NCI-H1436 treated with DMSO at 0.1 percent for 48 hours (cell line): ENCODE measurements around the gene THY1.
"Not testable (repeated sequence)": the region's sequence is repeated elsewhere in the genome, so short reads cannot be mapped to it uniquely, and the experiment has no call there.

Experiments
- DNase-seq: peaks from one replicate; lab custom pipeline; 2025; lab: John Stamatoyannopoulos, UW

The THY1 gene

GRCh38 chr11:119445379-119445778 is 22.4 kb upstream of the THY1 start:
- DNase-seq = no peak

- DNase-seq = no peak
Measured at GRCh38 chr11:119441898-119442243, 18.9 kb upstream of the THY1 start.

GRCh38 chr11:119438599-119438998 is 15.6 kb upstream of the THY1 start:
- DNase-seq = no peak

GRCh38 chr11:119437521-119437920 is 14.5 kb upstream of the THY1 start:
- not testable (repeated sequence) for DNase-seq

GRCh38 chr11:119436711-119437110 is 13.7 kb upstream of the THY1 start:
- DNase-seq = no peak

- no peak for DNase-seq
Measured at GRCh38 chr11:119436093-119436492, 13.1 kb upstream of the THY1 start.

GRCh38 chr11:119434591-119435330 is 11.8 kb upstream of the THY1 start:
- DNase-seq = no peak

- no peak for DNase-seq
Measured at GRCh38 chr11:119433358-119433725, 10.4 kb upstream of the THY1 start.

- no peak for DNase-seq
Measured at GRCh38 chr11:119432484-119433357, 9.7 kb upstream of the THY1 start.

- DNase-seq = no peak
Measured at GRCh38 chr11:119431523-119431922, 8.6 kb upstream of the THY1 start.

GRCh38 chr11:119427279-119427678 is 4.3 kb upstream of the THY1 start:
- no peak for DNase-seq

GRCh38 chr11:119426142-119426541 is 3.2 kb upstream of the THY1 start:
- DNase-seq = no peak

- DNase-seq = no peak
Measured at GRCh38 chr11:119424775-119425174, 1.8 kb upstream of the THY1 start.

GRCh38 chr11:119424276-119424675 is 1.3 kb upstream of the THY1 start:
- no peak for DNase-seq

- DNase-seq = no peak
Measured at GRCh38 chr11:119423509-119424254, 710 bp upstream of the THY1 start.

GRCh38 chr11:119421941-119422808 is 797 bp downstream of the THY1 start:
- DNase-seq = no peak

- no peak for DNase-seq
Measured at GRCh38 chr11:119421351-119421750, 1.6 kb downstream of the THY1 start.

GRCh38 chr11:119420631-119421030 is 2.3 kb downstream of the THY1 start:
- no peak for DNase-seq

- DNase-seq = no peak
Measured at GRCh38 chr11:119419834-119420492, 3.0 kb downstream of the THY1 start.

GRCh38 chr11:119419246-119419645 is 3.7 kb downstream of the THY1 start:
- DNase-seq = no peak

GRCh38 chr11:119418759-119419158 is 4.2 kb downstream of the THY1 start:
- no peak for DNase-seq
